ENCODE measurements around the gene TMEM39B. TPM values are rescaled to one million over a fixed set of nuclear protein-coding genes. Genes with fewer than 3 reads are reported as not detected.
A peak's percentile ranks its signal among the peaks of the same experiment; 100 is the strongest.
"Not testable (repeated sequence)": the region's sequence is repeated elsewhere in the genome, so short reads cannot be mapped to it uniquely, and the experiment has no call there.

Gene TMEM39B
- total RNA-seq (2014; rRNA removed; shearing (Covaris generic)), result 6.9 and 13.0 TPM in 2 replicates

GRCh38 chr1:32072622-32073298, at the start of gene TMEM39B:
Gene TMEM39B (plus strand): TSS chr1:32072939. CDS start chr1:32073048, 109 bp downstream.
- peak; percentile 94 for DNase-seq (ENCODE audit: low read depth)

- DNase-seq (ENCODE audit: low read depth), result no peak
Measured at GRCh38 chr1:32023351-32023750, 49.4 kb upstream of the TMEM39B start.

- no peak for DNase-seq (ENCODE audit: low read depth)
Measured at GRCh38 chr1:32025515-32025914, 47.2 kb upstream of the TMEM39B start.

DNA sequence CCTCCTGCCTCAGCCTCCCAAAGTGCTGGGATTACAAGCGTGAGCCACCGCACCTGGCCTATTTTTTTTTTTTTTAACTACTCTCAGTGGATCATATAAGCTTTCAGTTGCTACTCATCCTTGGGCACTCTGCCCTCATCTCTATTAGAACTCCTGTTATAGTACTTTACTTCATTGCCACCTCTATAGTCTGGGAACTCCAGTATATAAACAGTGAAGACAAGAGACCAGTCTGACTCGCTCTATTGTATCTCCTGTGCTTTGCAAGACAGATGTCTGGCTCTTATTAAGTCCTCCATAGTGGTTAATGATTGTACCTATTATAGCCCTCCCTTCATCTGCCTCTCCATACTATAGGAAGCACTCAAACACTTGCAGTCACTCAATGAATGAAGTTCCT, 44.0 kb upstream of the TMEM39B start:
- DNase-seq (ENCODE audit: low read depth), result no peak

GRCh38 chr1:32031578-32032274, 41.0 kb upstream of the TMEM39B start:
- no peak for DNase-seq (ENCODE audit: low read depth)

GRCh38 chr1:32032275-32032615, 40.5 kb upstream of the TMEM39B start:
- DNase-seq (ENCODE audit: low read depth), result no peak

- no peak for DNase-seq (ENCODE audit: low read depth)
Measured at GRCh38 chr1:32035119-32035518, 37.6 kb upstream of the TMEM39B start.

DNA sequence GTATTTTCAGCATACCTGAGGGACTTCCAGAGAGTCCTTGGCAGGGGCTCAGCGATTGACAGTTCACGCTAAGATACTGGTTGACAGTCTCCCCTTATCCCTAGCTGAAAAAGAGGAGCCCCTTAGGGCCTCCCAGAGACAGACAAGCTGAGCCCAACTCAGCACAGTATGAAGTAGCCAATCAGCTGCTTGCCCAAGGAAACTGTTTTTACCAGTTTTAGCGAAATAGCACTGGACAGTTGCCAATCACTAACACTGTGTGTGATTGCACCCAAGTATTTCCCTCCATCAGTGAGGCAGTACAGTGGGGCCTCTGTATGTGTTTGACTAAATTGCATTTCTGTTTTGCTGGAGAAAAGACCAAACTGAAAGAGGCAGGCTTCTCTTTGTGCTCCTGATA, 32.0 kb upstream of the TMEM39B start:
- DNase-seq (ENCODE audit: low read depth), result no peak

- DNase-seq (ENCODE audit: low read depth), result no peak
Measured at GRCh38 chr1:32042330-32042729, 30.4 kb upstream of the TMEM39B start.

- DNase-seq (ENCODE audit: low read depth), result no peak
Measured at GRCh38 chr1:32044234-32044633, 28.5 kb upstream of the TMEM39B start.

- no peak for DNase-seq (ENCODE audit: low read depth)
Measured at GRCh38 chr1:32045772-32046171, 27.0 kb upstream of the TMEM39B start.

- no peak for DNase-seq (ENCODE audit: low read depth)
Measured at GRCh38 chr1:32047701-32048100, 25.0 kb upstream of the TMEM39B start.

DNA sequence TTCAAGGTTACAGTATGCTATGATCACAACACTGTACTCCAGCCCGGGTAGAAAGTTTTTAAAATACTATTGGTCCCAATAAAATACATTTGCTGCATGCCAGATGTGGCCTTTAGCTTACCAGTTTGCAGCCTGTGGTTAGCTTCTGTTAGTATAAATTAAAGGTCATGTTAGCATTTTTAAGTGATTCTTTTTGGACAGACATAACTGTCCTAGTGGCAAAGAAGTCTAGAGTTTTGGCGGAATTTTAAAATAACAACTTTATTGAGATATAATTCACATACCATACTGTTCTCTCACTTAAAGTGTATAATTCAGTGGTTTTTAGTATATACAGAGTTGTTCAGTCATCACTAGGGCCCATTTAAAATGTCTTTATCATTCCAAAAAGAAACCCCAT, 24.3 kb upstream of the TMEM39B start:
- DNase-seq (ENCODE audit: low read depth), result no peak

- no peak for DNase-seq (ENCODE audit: low read depth)
Measured at GRCh38 chr1:32051706-32052105, 21.0 kb upstream of the TMEM39B start.

DNA sequence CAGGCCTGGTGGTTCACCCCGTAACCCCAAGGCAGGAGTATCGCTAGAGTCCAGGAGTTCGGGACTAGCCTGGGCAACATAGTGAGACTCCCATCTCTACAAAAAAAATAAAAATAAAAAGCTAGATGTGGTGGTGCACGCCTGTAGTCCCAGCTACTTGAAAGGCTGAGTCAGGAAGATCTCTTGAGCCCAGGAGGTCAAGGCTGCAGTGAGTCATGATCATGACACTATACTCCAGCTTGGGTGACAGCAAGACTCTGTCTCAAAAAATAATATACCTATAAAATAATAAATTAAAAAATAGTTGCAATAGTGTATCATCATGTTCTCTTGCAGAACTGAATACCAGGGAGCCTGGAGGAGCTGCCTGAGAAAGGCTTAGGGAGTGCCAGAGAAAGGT, 19.9 kb upstream of the TMEM39B start:
- peak; percentile 23 for DNase-seq (ENCODE audit: low read depth)

DNA sequence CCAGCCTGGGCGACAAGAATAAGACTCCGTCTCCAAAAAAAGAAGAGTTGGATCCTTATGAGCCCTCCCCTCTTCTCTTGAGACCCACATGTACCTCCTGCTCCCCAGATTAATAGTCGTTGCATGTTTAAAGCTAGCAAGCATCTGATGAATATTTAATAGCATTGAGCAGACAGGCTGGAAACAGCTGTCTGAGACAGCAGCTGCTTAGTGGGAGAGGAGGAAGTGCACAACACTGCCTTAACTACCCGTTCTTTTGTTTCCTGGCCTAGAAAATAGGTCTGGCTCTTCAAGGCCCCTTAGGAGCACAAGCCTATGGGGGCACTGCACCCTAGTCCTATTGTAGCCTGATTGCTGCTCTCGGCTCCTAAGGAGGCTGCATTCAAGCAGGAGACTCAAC, 17.3 kb upstream of the TMEM39B start:
- no peak for DNase-seq (ENCODE audit: low read depth)

DNA sequence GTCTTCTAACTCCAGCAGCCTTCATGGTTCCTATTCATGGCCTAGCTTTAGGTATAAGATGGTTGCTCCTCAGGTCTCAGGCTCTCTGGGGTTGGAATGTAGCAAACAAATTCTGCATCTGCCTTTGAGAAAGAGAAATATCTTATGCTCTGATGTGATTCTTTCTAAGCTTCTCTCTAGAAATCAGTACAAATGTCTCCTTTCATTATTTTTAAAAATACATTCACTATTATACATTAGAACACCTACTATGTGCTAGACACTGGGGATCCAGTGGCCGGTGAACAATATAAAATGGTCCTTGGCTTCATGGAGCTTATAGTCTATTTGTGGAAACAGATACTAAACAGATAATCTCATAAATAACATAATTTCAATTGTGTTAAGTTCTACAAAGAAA, 16.1 kb upstream of the TMEM39B start:
- no peak for DNase-seq (ENCODE audit: low read depth)

DNA sequence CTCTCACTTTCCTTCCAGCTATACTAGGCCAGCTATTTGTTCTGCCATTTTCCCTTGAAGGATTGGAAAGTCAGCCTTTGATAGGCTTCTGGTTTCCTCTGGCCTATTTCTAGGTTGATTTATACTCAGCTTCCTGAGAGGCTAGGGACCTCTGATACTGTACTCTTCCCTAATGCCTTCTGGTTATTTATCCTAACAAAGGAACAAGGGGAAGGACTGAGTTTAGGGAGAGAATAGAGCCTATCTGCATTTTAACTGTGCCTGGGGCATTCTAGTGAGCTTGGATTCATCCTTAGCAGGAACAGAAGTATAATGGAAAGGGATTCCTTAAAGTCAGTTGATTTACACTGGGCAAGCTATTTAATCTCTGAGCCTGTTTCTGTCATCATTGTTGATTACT, 11.8 kb upstream of the TMEM39B start:
- DNase-seq (ENCODE audit: low read depth), result no peak

- DNase-seq (ENCODE audit: low read depth), result no peak
Measured at GRCh38 chr1:32062867-32063230, 9.9 kb upstream of the TMEM39B start.

DNA sequence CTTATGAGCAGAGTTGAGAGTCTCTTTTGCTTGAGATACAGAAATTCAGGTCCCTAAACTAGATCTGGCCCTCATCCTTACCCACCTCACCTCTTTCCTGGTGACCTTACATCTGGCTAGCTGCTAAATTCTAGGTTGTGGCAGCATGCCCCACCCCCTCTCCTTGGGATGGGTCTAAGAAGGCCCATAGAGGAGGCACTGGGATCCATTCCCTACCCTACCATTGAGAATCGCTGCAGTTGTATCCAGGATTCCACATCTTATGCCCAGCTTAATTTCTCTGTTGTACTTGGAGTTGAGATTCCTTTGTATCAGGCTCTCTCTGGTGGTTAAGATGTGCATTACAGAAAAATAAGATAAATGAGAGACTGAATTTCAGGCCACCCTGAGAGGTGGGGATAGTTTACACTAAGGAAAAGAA, 9.5 kb upstream of the TMEM39B start:
- peak; percentile 60 for DNase-seq (ENCODE audit: low read depth)

DNA sequence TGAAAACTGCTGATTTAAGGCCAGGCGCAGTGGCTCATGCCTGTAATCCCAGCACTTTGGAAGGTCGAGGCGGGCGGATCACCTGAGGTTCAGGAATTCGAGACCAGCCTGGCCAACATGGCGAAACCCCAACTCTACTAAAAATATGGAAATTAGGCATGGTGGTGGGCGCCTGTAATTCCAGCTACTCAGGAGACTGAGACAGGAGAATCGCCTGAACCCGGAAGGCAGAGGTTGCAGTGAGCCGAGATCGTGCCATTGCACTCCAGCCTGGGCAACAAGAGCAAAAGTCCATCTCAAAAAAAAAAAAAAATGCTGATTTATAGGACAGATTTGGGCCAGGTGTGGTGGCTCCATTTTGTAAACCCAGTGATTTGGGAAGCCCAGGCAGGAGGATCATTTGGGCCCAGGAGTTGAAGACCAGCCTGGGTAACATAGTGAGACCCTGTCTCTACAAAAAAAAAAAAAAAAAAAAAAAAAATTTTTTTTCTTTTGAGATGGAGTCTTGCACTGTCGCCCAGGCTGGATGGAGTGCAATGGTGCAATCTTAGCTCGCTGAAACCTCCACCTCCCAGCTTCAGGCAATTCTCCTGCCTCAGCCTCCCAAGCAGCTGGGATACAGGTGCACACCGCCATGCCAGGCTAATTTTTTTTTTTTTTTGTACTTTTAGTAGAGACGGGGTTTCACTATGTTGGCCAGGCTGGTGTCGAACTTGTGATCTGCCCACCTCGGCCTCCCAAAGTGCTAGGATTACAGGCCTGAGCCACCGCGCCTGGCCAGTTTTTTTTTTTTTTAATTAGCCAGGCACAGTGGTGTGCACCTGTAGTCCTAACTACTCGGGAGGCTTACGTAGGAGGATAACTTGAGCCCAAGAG, 6.9 kb upstream of the TMEM39B start:
- DNase-seq (ENCODE audit: low read depth), result not testable (repeated sequence)

- DNase-seq (ENCODE audit: low read depth), result peak; percentile 90
Measured at GRCh38 chr1:32066489-32066873, 6.3 kb upstream of the TMEM39B start.
